Left lung (tissue), 10 donors: ENCODE results near the gene RAP1GAP. TPM values are rescaled to one million over a fixed set of nuclear protein-coding genes. Genes with fewer than 3 reads are reported as not detected.

Source experiments
- ATAC-seq: fragments of 200-7000 bp; cut with Tn5 transposase; one replicate; pipeline ENCODE4 v1.9.1; 2020; ENCODE audit warnings: moderate library complexity
- DNase-seq, 4 donors: peaks; one replicate each; pipeline ENCODE4 v3.0.0-alpha.2; 2013 to 2020
- H3K27ac ChIP-seq, 2 donors: fragments of 200-600 bp; sonication (generic) in 1 of 2; one replicate each; pipeline versions ENCODE4 v1.5.0 to v1.8.0; 2020 to 2021
- H3K27me3 ChIP-seq, 2 donors: fragments of 200-600 bp; sonication (generic) in 1 of 2; one replicate each; pipeline versions ENCODE4 v1.5.0 to v1.8.0; 2020 to 2021
- H3K36me3 ChIP-seq, 2 donors: fragments of 200-600 bp; sonication (generic) in 1 of 2; one replicate each; pipeline versions ENCODE4 v1.5.0 to v1.8.0; 2020 to 2021
- H3K4me1 ChIP-seq, 2 donors: fragments of 200-600 bp; one replicate each; pipeline ENCODE4 v1.8.0; 2021
- H3K4me3 ChIP-seq, 2 donors: fragments of 200-600 bp; sonication (generic) in 1 of 2; one replicate each; pipeline versions ENCODE4 v1.5.0 to v1.8.0; 2020 to 2021; ENCODE audit warnings: mild to moderate bottlenecking in 1 of 2
- H3K9me3 ChIP-seq, 2 donors: fragments of 200-600 bp; sonication (generic) in 1 of 2; one replicate each; pipeline versions ENCODE4 v1.5.0 to v1.8.0; 2020 to 2021
- intact Hi-C, 2 donors: fragments of 100-400 bp; cut with DNase I; formaldehyde crosslinking; loops; one replicate each; pipeline versions ENCODE4 v1.11.2 to v1.14.2; 2022
- polyA plus RNA-seq, 6 donors: library from polyadenylated mRNA; unstranded; fragments of 120-200 nt; gene quantifications; one replicate each; pipeline ENCODE4 v1.2.1, GENCODE V29; 2013; ENCODE audit not compliant: insufficient read length in 6 of 6
- total RNA-seq, 2 donors: library from RNA; stranded (reverse); fragmentation: NEBNext Ultra II Directional; extraction: Animal tissue kit (Norgen Biotek cat#: 25700); gene quantifications; one replicate each; pipeline ENCODE4 v1.2.1, GENCODE V29; 2021
- TF ChIP-seq, protein P1 (sequence below), 2 donors: fragments of 200-600 bp; sonication (generic) in 1 of 2; IDR thresholded peaks; one replicate each; pipeline versions ENCODE4 v1.5.0 to v1.8.0; 2021; ENCODE audit warnings: antibody characterized with exemption in 2 of 2
- donor health status: DM: no; HTN: yes; CAD: no.
- donor health status: DM: no; HTN: no; CAD: no.

Gene RAP1GAP
- total and polyA plus RNA-seq, 8 donors = 20.7 to 59.3 (median 45.2) TPM

DNA sequence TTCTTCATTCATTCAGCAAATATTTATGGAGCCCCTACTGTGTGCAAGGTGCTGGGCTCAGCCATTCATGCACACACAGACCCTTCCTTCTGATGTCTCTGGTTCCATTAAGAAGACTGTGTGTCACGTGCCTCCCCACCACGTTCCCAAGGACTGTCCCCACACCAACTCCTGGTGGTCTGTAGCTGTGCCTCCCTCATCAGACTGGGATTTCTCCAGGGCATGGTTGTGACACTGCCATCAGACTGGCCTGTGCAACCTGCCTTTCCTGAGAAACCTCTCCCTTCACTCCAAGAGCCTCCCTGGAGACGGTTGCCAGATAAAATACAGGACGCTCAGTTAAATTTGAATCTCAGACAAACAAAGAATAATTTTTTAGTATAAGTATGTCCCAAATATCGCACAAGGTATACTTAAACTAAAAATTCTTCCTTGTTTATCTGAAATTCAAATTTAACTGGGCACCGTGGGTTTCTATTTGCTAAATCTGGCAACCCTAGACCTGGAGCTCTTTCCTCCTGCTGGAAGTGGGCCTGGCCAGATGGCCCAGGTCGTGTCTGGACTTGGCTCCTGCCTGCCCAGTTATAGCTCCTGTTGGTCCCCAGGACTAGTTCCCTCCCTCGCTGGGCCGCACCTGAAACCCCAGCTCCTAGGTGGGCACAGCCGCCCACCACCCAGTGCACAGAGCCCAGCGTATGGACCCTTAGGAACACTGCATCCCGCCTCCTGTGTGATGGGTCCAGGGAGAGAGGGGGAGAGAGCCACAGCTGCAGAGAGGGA is 76.9 kb downstream of the RAP1GAP start:
- TF ChIP-seq, protein P1, sequence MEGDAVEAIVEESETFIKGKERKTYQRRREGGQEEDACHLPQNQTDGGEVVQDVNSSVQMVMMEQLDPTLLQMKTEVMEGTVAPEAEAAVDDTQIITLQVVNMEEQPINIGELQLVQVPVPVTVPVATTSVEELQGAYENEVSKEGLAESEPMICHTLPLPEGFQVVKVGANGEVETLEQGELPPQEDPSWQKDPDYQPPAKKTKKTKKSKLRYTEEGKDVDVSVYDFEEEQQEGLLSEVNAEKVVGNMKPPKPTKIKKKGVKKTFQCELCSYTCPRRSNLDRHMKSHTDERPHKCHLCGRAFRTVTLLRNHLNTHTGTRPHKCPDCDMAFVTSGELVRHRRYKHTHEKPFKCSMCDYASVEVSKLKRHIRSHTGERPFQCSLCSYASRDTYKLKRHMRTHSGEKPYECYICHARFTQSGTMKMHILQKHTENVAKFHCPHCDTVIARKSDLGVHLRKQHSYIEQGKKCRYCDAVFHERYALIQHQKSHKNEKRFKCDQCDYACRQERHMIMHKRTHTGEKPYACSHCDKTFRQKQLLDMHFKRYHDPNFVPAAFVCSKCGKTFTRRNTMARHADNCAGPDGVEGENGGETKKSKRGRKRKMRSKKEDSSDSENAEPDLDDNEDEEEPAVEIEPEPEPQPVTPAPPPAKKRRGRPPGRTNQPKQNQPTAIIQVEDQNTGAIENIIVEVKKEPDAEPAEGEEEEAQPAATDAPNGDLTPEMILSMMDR (IDR thresholded peaks at IDR 0.05) = no peak
- ATAC-seq (no peak), DNase-seq (no peak)
- Histone ChIP-seq H3K9me3 (no peaks in the 10 kb centered on the region), H3K4me3 (no peak overlapping the region), H3K4me1 (peaks cover 0 to 13% of the 10 kb centered on the region in 2 donors), H3K36me3 (no peaks in the 10 kb centered on the region), H3K27me3 (peaks cover 0 to 52% of the 10 kb centered on the region in 2 donors), H3K27ac (no peak overlapping the region)
- intact Hi-C loops = loop anchor here in 1 of 2 donors (10.0 kb wide), 1 partner anchor 87 kb away; the partner anchor contains the start of gene ALPL

DNA sequence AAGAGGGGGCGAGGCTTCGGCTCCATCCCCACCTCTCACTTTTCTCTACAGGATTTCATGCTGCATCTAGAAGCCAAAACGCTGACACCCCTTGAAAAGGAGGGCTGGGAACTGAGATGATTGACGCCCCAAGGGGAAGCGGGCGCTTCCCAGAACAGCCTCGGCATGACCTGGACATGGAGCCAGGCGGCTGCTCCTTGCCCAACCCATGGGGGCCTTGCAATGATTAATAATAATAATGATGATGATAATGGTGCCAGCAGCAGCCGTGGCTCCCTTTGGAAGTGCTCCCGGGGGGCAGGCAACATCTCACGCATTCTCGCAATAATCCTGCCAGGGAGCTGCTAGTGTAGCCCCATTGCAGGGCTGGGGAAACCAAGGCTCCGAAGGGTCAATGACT is 78.2 kb downstream of the RAP1GAP start:
- Histone ChIP-seq H3K27me3 (peaks cover 0 to 45% of the 10 kb centered on the region in 2 donors), H3K36me3 (no peaks in the 10 kb centered on the region), H3K4me3 (no peak overlapping the region), H3K9me3 (no peaks in the 10 kb centered on the region), H3K27ac (peak overlapping the region in 1 of 2 donors; percentile 20), H3K4me1 (peaks cover 0 to 25% of the 10 kb centered on the region in 2 donors)
- TF ChIP-seq, protein P1 (IDR thresholded peaks at IDR 0.05) = no peak
- intact Hi-C loops = loop anchor here in 1 of 2 donors (10.0 kb wide), 1 partner anchor 86 kb away; the partner anchor contains the start of gene ALPL
- DNase-seq = no peak
- no peak for ATAC-seq

DNA sequence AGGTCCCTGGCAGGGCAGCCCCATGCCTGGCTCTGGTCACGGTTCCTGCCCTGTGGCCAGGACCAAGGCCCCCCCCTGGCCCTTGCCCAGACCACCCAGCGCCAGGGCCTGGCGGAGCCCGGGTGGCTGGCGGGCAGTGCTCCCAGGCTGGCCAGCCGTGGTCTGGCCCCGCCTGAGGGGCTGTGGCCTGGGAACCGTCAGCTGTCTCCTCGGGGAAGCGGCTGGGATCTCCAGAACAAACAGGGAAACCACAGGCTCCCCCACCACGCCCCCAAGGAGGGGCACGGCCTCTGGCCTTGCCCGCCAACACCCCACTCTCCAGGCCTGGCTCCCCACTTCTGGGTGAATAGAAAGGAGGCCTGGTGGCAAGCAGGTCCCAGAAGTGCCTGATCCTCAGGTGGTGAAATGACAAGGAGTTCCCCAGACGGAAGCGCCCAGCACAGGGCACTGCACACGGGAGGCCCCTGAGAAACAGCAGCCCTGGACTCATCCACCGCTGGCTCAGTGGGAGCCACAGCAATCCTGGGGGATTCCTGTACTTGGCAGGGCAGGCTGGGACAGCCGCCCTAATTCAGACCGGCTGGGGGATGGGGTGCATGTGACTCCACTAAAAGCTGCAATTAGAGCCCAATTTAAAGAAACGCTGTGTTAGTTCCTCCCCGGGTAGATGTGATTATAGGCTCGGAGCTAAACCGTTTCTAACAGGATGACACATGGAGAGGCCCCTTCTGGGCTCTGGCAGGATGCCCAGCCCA is 78.9 kb downstream of the RAP1GAP start:
- no peaks in the 10 kb centered on the region for H3K36me3 ChIP-seq
- no peak overlapping the region for H3K4me3 ChIP-seq
- TF ChIP-seq, protein P1 (IDR thresholded peaks at IDR 0.05) = no peak
- DNase-seq = no peak
- peak overlapping the region in 1 of 2 donors; percentile 20 for H3K27ac ChIP-seq
- intact Hi-C loops = loop anchor here in 1 of 2 donors (10.0 kb wide), 1 partner anchor 86 kb away; the partner anchor contains the start of gene ALPL
- no peaks in the 10 kb centered on the region for H3K9me3 ChIP-seq
- peaks cover 0 to 45% of the 10 kb centered on the region in 2 donors for H3K27me3 ChIP-seq
- H3K4me1 ChIP-seq = peaks cover 0 to 31% of the 10 kb centered on the region in 2 donors
- ATAC-seq = no peak

DNA sequence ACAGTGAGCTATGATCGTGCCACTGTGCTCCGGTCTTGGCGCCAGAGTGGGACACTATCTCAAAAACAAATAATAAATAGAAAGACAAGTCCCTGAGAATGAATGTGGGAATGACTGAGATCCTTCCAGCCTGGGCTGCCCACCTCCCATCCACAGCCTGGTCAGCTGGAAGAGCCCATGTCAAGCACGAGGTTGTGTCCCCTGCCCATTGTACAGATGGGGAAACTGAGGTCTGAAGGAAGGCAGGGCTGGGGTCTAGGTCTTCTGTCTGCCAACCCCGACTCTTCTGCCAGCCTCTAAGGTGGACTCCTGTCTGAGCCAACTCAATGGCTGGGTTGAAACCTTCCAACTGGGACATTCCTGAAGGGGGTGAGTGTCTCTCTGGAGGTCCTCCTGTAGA is 79.5 kb downstream of the RAP1GAP start:
- no peak for ATAC-seq
- Histone ChIP-seq H3K4me1 (peaks cover 0 to 36% of the 10 kb centered on the region in 2 donors), H3K27ac (no peak overlapping the region), H3K4me3 (no peak overlapping the region), H3K36me3 (no peaks in the 10 kb centered on the region), H3K9me3 (no peaks in the 10 kb centered on the region), H3K27me3 (peaks cover 0 to 40% of the 10 kb centered on the region in 2 donors)
- TF ChIP-seq, protein P1 (IDR thresholded peaks at IDR 0.05) = no peak
- DNase-seq = no peak
- intact Hi-C loops = loop anchor here in 1 of 2 donors (10.0 kb wide), 1 partner anchor 85 kb away; the partner anchor contains the start of gene ALPL

DNA sequence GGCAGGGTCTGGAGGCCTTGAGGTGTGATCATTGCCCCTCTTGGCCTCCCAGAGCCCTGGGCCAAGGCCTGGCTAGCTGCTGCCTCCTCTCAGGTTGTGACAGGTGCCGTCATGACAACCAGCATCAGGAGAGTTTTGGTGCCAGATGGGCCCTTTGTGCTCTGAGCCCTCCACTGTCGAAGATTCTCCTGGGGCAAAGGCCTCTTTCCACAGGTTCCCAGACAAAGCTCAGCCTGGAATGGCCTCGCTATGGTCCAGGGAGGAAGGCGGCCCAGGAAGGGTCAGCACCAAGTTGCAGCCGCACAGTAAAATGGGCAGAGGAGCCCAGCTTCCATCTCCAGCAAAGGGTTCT is 81.6 kb downstream of the RAP1GAP start:
- H3K27me3 ChIP-seq = peaks cover 0 to 43% of the 10 kb centered on the region in 2 donors
- no peak overlapping the region for H3K4me3 ChIP-seq
- intact Hi-C loops = no loop called here
- ATAC-seq (no peak), DNase-seq (no peak)
- H3K4me1 ChIP-seq = peaks cover 0 to 51% of the 10 kb centered on the region in 2 donors
- TF ChIP-seq, protein P1 (IDR thresholded peaks at IDR 0.05) = no peak
- H3K9me3 ChIP-seq = no peaks in the 10 kb centered on the region
- H3K27ac ChIP-seq = no peak overlapping the region
- H3K36me3 ChIP-seq = no peaks in the 10 kb centered on the region
